Stimulated activated naive CD8-positive, alpha-beta T cell treated with anti-CD3 and anti-CD28 coated beads, Interleukin-15, Interleukin-2, amounts not matched to agents 100 U/mL and 50 U/mL, for 24 hours (primary cell): ENCODE results near the gene KCND2.
A peak's percentile ranks its signal among the peaks of the same experiment; 100 is the strongest.

Experiments used
- ATAC-seq: fragments of 150-1000 bp; cut with Tn5 transposase; one replicate; pipeline ENCODE4 v1.10.0; 2021
- DNase-seq: peaks from one replicate; pipeline ENCODE4 v3.0.0; 2021

The KCND2 gene

GRCh38 chr7:120412139-120413050 is 139.4 kb downstream of the KCND2 start:
- DNase-seq (no peak), ATAC-seq (no peak)

GRCh38 chr7:120413164-120413563 is 140.2 kb downstream of the KCND2 start:
- ATAC-seq (no peak), DNase-seq (no peak)

- no peak for ATAC-seq
Measured at GRCh38 chr7:120417244-120417979, 144.4 kb downstream of the KCND2 start.

GRCh38 chr7:120421151-120421651 is 148.2 kb downstream of the KCND2 start:
- DNase-seq, result no peak
- ATAC-seq, result no peak

More at GRCh38 chr7:120417244-120417979, 144.4 kb downstream of the KCND2 start:
- no peak for DNase-seq

GRCh38 chr7:120431016-120431415 is 158.0 kb downstream of the KCND2 start:
- DNase-seq (no peak), ATAC-seq (no peak)

- no peak for ATAC-seq
Measured at GRCh38 chr7:120436487-120437060, 163.6 kb downstream of the KCND2 start.

GRCh38 chr7:120441850-120442249 is 168.9 kb downstream of the KCND2 start:
- DNase-seq, result no peak

More at GRCh38 chr7:120436487-120437060, 163.6 kb downstream of the KCND2 start:
- DNase-seq, result no peak

GRCh38 chr7:120442838-120443237 is 169.9 kb downstream of the KCND2 start:
- no peak for DNase-seq
- ATAC-seq, result no peak

More at GRCh38 chr7:120441850-120442249, 168.9 kb downstream of the KCND2 start:
- ATAC-seq, result no peak

GRCh38 chr7:120444650-120445049 is 171.7 kb downstream of the KCND2 start:
- ATAC-seq, result no peak
- DNase-seq, result no peak

- ATAC-seq (no peak), DNase-seq (no peak)
Measured at GRCh38 chr7:120445276-120445675, 172.3 kb downstream of the KCND2 start.

GRCh38 chr7:120452665-120453064 is 179.7 kb downstream of the KCND2 start:
- ATAC-seq (no peak), DNase-seq (no peak)

GRCh38 chr7:120456699-120457098 is 183.7 kb downstream of the KCND2 start:
- ATAC-seq, result no peak

GRCh38 chr7:120460949-120461348 is 188.0 kb downstream of the KCND2 start:
- DNase-seq (no peak), ATAC-seq (no peak)

More at GRCh38 chr7:120456699-120457098, 183.7 kb downstream of the KCND2 start:
- DNase-seq, result no peak

- ATAC-seq, result no peak
- DNase-seq, result no peak
Measured at GRCh38 chr7:120462991-120463390, 190.0 kb downstream of the KCND2 start.

- ATAC-seq, result no peak
- DNase-seq, result no peak
Measured at GRCh38 chr7:120464104-120464503, 191.1 kb downstream of the KCND2 start.

GRCh38 chr7:120467676-120468075 is 194.7 kb downstream of the KCND2 start:
- no peak for DNase-seq
- ATAC-seq, result no peak

GRCh38 chr7:120468611-120469010 is 195.6 kb downstream of the KCND2 start:
- no peak for ATAC-seq

GRCh38 chr7:120472892-120473291 is 199.9 kb downstream of the KCND2 start:
- DNase-seq (no peak), ATAC-seq (no peak)

More at GRCh38 chr7:120468611-120469010, 195.6 kb downstream of the KCND2 start:
- no peak for DNase-seq

- ATAC-seq (no peak), DNase-seq (no peak)
Measured at GRCh38 chr7:120473352-120473751, 200.4 kb downstream of the KCND2 start.

- DNase-seq (no peak), ATAC-seq (peak; percentile 19)
Measured at GRCh38 chr7:120475994-120476393, 203.0 kb downstream of the KCND2 start.

- DNase-seq (no peak), ATAC-seq (no peak)
Measured at GRCh38 chr7:120480472-120480871, 207.5 kb downstream of the KCND2 start.

GRCh38 chr7:120480930-120481329 is 208.0 kb downstream of the KCND2 start:
- ATAC-seq, result no peak
- no peak for DNase-seq
